ENCODE measurements around the gene OTOG.

Gene OTOG

GRCh38 chr11:17655682-17656081 lies 108.6 kb downstream of the OTOG start:
- no peak for DNase-seq
- in situ Hi-C loops (cut with HindIII; ENCODE audit: low pct_ligation_motif_present, low pct_unique_long_range_greater_than_20kb, low sequenced_read_pairs) = no loop called here

- DNase-seq = no peak
- in situ Hi-C loops (cut with HindIII; ENCODE audit: low pct_ligation_motif_present, low pct_unique_long_range_greater_than_20kb, low sequenced_read_pairs) = no loop called here
Observed at GRCh38 chr11:17658211-17658610, 111.2 kb downstream of the OTOG start.

- in situ Hi-C loops (cut with HindIII; ENCODE audit: low pct_ligation_motif_present, low pct_unique_long_range_greater_than_20kb, low sequenced_read_pairs) = no loop called here
- DNase-seq = no peak
Observed at GRCh38 chr11:17668166-17668565, 121.1 kb downstream of the OTOG start.

GRCh38 chr11:17672469-17672868 lies 125.4 kb downstream of the OTOG start:
- DNase-seq = no peak
- in situ Hi-C loops (cut with HindIII; ENCODE audit: low pct_ligation_motif_present, low pct_unique_long_range_greater_than_20kb, low sequenced_read_pairs) = no loop called here

- no peak for DNase-seq
- in situ Hi-C loops (cut with HindIII; ENCODE audit: low pct_ligation_motif_present, low pct_unique_long_range_greater_than_20kb, low sequenced_read_pairs) = no loop called here
Observed at GRCh38 chr11:17673951-17674350, 126.9 kb downstream of the OTOG start.

GRCh38 chr11:17682848-17683247 lies 135.8 kb downstream of the OTOG start:
- in situ Hi-C loops (cut with HindIII; ENCODE audit: low pct_ligation_motif_present, low pct_unique_long_range_greater_than_20kb, low sequenced_read_pairs) = no loop called here
- DNase-seq = no peak

GRCh38 chr11:17683377-17684161 lies 136.5 kb downstream of the OTOG start:
- in situ Hi-C loops (cut with HindIII; ENCODE audit: low pct_ligation_motif_present, low pct_unique_long_range_greater_than_20kb, low sequenced_read_pairs) = no loop called here
- DNase-seq = peak; percentile 58

GRCh38 chr11:17684550-17684949 lies 137.5 kb downstream of the OTOG start:
- in situ Hi-C loops (cut with HindIII; ENCODE audit: low pct_ligation_motif_present, low pct_unique_long_range_greater_than_20kb, low sequenced_read_pairs) = no loop called here
- DNase-seq = no peak

- no peak for DNase-seq
- in situ Hi-C loops (cut with HindIII; ENCODE audit: low pct_ligation_motif_present, low pct_unique_long_range_greater_than_20kb, low sequenced_read_pairs) = no loop called here
Observed at GRCh38 chr11:17686231-17686980, 139.3 kb downstream of the OTOG start.

- in situ Hi-C loops (cut with HindIII; ENCODE audit: low pct_ligation_motif_present, low pct_unique_long_range_greater_than_20kb, low sequenced_read_pairs) = no loop called here
- DNase-seq = no peak
Observed at GRCh38 chr11:17687946-17688670, 141.0 kb downstream of the OTOG start.

GRCh38 chr11:17691550-17691949 lies 144.5 kb downstream of the OTOG start:
- in situ Hi-C loops (cut with HindIII; ENCODE audit: low pct_ligation_motif_present, low pct_unique_long_range_greater_than_20kb, low sequenced_read_pairs) = no loop called here
- no peak for DNase-seq

GRCh38 chr11:17691976-17692375 lies 144.9 kb downstream of the OTOG start:
- no peak for DNase-seq
- in situ Hi-C loops (cut with HindIII; ENCODE audit: low pct_ligation_motif_present, low pct_unique_long_range_greater_than_20kb, low sequenced_read_pairs) = no loop called here

GRCh38 chr11:17692931-17693330 lies 145.9 kb downstream of the OTOG start:
- in situ Hi-C loops (cut with HindIII; ENCODE audit: low pct_ligation_motif_present, low pct_unique_long_range_greater_than_20kb, low sequenced_read_pairs) = no loop called here
- no peak for DNase-seq

- DNase-seq = no peak
- in situ Hi-C loops (cut with HindIII; ENCODE audit: low pct_ligation_motif_present, low pct_unique_long_range_greater_than_20kb, low sequenced_read_pairs) = no loop called here
Observed at GRCh38 chr11:17693531-17693930, 146.5 kb downstream of the OTOG start.

GRCh38 chr11:17694494-17695110 lies 147.5 kb downstream of the OTOG start:
- DNase-seq = no peak
- in situ Hi-C loops (cut with HindIII; ENCODE audit: low pct_ligation_motif_present, low pct_unique_long_range_greater_than_20kb, low sequenced_read_pairs) = no loop called here

GRCh38 chr11:17695454-17696441 lies 148.7 kb downstream of the OTOG start:
- in situ Hi-C loops (cut with HindIII; ENCODE audit: low pct_ligation_motif_present, low pct_unique_long_range_greater_than_20kb, low sequenced_read_pairs) = no loop called here
- DNase-seq = no peak

GRCh38 chr11:17696741-17697140 lies 149.7 kb downstream of the OTOG start:
- in situ Hi-C loops (cut with HindIII; ENCODE audit: low pct_ligation_motif_present, low pct_unique_long_range_greater_than_20kb, low sequenced_read_pairs) = no loop called here
- DNase-seq = no peak

Measured in ACHN (cell line).